Sigmoid colon (tissue), 3 donors: ENCODE data around the gene C1QTNF6.

Experiments
- CTCF ChIP-seq, 4 experiments: fragments of 450-650 bp in 3 of 4; fragments of 200-600 bp in 1 of 4; IDR thresholded peaks; one replicate each; pipeline ENCODE4 v1.5.1; 2016 to 2019; ENCODE audit warnings: antibody characterized with exemption in 4 of 4, mild to moderate bottlenecking in 3 of 4, moderate library complexity in 2 of 4
- POLR2A ChIP-seq, 2 donors: fragments of 450-650 bp; IDR thresholded peaks; one replicate each; pipeline ENCODE4 v1.6.1; 2016; ENCODE audit warnings: antibody characterized with exemption in 2 of 2, mild to moderate bottlenecking in 2 of 2, moderate library complexity in 2 of 2

- TF ChIP-seq POLR2A (IDR thresholded peaks at IDR 0.05), result no peak
- peak; percentile 32 to 93 (median 64) for TF ChIP-seq CTCF (IDR thresholded peaks at IDR 0.05)
These were observed 10.4 kb upstream of the C1QTNF6 start for GRCh38 chr22:37198258-37199102.
